K562 (cell line): ENCODE measurements around the gene ARHGAP15. TPM values are rescaled to one million over a fixed set of nuclear protein-coding genes. Genes with fewer than 3 reads are reported as not detected.

Source experiments
- ATAC-seq: fragments of 200-7000 bp; cut with Tn5 transposase; 3 replicates; pipeline ENCODE4 v1.9.1; 2020; ENCODE audit warnings: moderate library complexity
- BruUV-seq: library from RNA; stranded (reverse); fragments of 400-500 nt; replicated peaks from 2 replicates; lab custom pipeline; 2021; lab: Mats Ljungman, UMichigan
- CTCF ChIA-PET: fragments of 300-600 bp; formaldehyde crosslinking; extraction: SDS; loops from one replicate; lab custom pipeline; 2021; ENCODE audit warnings: low intra/inter-chr PET ratio; lab: Yijun Ruan, JAX
- POLR2A ChIA-PET: fragments of 300-600, 350-650 bp; sonication (Branson Sonifier 250); formaldehyde crosslinking; extraction: SDS; loops from one replicate; lab custom pipeline; 2021; ENCODE audit warnings: antibody characterized with exemption, inconsistent platforms; lab: Yijun Ruan, JAX
- DNase-seq, 4 experiments: peaks; one replicate each; pipeline versions ENCODE4 v3.0.0 to v3.0.0-alpha.2; 2011 to 2018; ENCODE audit warnings: low spot score in 3 of 4, mixed read lengths in 3 of 4; ENCODE audit errors: extremely low read depth in 1 of 4
- FAIRE-seq: peaks from 2 replicates; lab custom pipeline; 2011; peaks lifted over from hg19 to GRCh38; lab: Jason Lieb, UNC
- H2AFZ ChIP-seq: 2 replicates; pipeline ENCODE4 v1.6.0; 2011; ENCODE audit warnings: low read depth, low read length, control low read depth, inconsistent platforms
- H3K27ac ChIP-seq: fragments of 200-600 bp; 3 replicates; pipeline ENCODE4 v1.8.0; 2011; ENCODE audit warnings: low read depth, mild to moderate bottlenecking, control low read depth, inconsistent platforms, low read length, moderate library complexity, mixed read lengths; ENCODE audit errors: extremely low read depth
- H3K27me3 ChIP-seq, 2 experiments: fragments of 300-600 bp in 1 of 2; 2 replicates in 1 of 2; 3 replicates in 1 of 2; pipeline versions ENCODE4 v1.6.0 to v1.8.0; 2011; ENCODE audit warnings: inconsistent platforms in 2 of 2, low read length in 2 of 2, mild to moderate bottlenecking in 1 of 2, mixed read lengths in 1 of 2, moderate library complexity in 1 of 2; ENCODE audit not compliant: control insufficient read depth in 2 of 2, insufficient read depth in 2 of 2
- H3K36me3 ChIP-seq: fragments of 300-600 bp; 3 replicates; pipeline ENCODE4 v1.8.0; 2011; ENCODE audit warnings: mild to moderate bottlenecking, low read length, inconsistent platforms; ENCODE audit not compliant: control insufficient read depth, insufficient read depth
- H3K4me1 ChIP-seq, 2 experiments: fragments of 200-600 bp in 1 of 2; replicated peaks in 1 of 2; 2 replicates in 1 of 2; 3 replicates in 1 of 2; pipeline versions ENCODE4 v1.5.1 to v1.8.0; 2011; ENCODE audit warnings: inconsistent platforms in 2 of 2, low read length in 2 of 2, mild to moderate bottlenecking in 1 of 2, mixed read lengths in 1 of 2, moderate library complexity in 1 of 2; ENCODE audit not compliant: control insufficient read depth in 2 of 2, insufficient read depth in 2 of 2
- H3K4me2 ChIP-seq: 2 replicates; pipeline ENCODE4 v1.6.1; 2011; ENCODE audit warnings: low read length, control low read depth, inconsistent platforms, mixed read lengths; ENCODE audit not compliant: insufficient read depth
- H3K4me3 ChIP-seq: fragments of 200-600 bp; sonication (generic), shearing (Covaris generic); 2 replicates; pipeline ENCODE4 v1.5.1; 2016; ENCODE audit warnings: control low read depth, inconsistent platforms
- H3K79me2 ChIP-seq: fragments of 200-600 bp; 3 replicates; pipeline ENCODE4 v1.8.0; 2011; ENCODE audit warnings: low read length, inconsistent platforms; ENCODE audit not compliant: control insufficient read depth, insufficient read depth
- H3K9ac ChIP-seq, 2 experiments: 2 replicates each; pipeline versions ENCODE4 v1.6.0 to v1.6.1; 2011; ENCODE audit warnings: low read depth in 2 of 2, low read length in 2 of 2, control low read depth in 1 of 2, inconsistent platforms in 1 of 2, mild to moderate bottlenecking in 1 of 2, mixed read lengths in 1 of 2; ENCODE audit not compliant: insufficient read depth in 1 of 2
- H3K9me1 ChIP-seq: one replicate; pipeline ENCODE4 v1.6.0; 2011; ENCODE audit warnings: inconsistent platforms, mild to moderate bottlenecking, low read length, moderate library complexity; ENCODE audit not compliant: control insufficient read depth, insufficient read depth
- H3K9me3 ChIP-seq: replicated peaks from 2 replicates; pipeline ENCODE4 v1.5.1; 2011; ENCODE audit warnings: low read depth, low read length, inconsistent platforms; ENCODE audit not compliant: control insufficient read depth, insufficient read depth
- H4K20me1 ChIP-seq: replicated peaks from 2 replicates; pipeline ENCODE4 v1.6.1; 2011; ENCODE audit warnings: low read length, inconsistent platforms, mixed read lengths; ENCODE audit not compliant: control insufficient read depth, insufficient read depth
- CBFA2T2 ChIP-seq: fragments of 450-650 bp; conservative IDR thresholded peaks from 2 replicates; pipeline ENCODE4 v1.6.1; 2017; ENCODE audit warnings: mild to moderate bottlenecking
- CLOCK ChIP-seq: fragments of 250-450 bp; sonication (Bioruptor Pico); IDR thresholded peaks from 2 replicates; pipeline ENCODE4 v1.4.0; 2020; ENCODE audit warnings: mild to moderate bottlenecking, moderate library complexity, borderline replicate concordance
- GATAD2B ChIP-seq: fragments of 450-650 bp; IDR thresholded peaks from 2 replicates; pipeline ENCODE4 v1.6.1; 2017; ENCODE audit warnings: mild to moderate bottlenecking, borderline replicate concordance
- JUND ChIP-seq, 2 experiments: IDR thresholded peaks; 2 replicates in 1 of 2; 3 replicates in 1 of 2; pipeline ENCODE4 v1.6.1; 2011; ENCODE audit warnings: borderline replicate concordance in 2 of 2, low read depth in 2 of 2, low read length in 2 of 2, improper control_type of control experiment in 1 of 2, missing biosample characterization in 1 of 2, missing genetic modification characterization in 1 of 2, missing genetic modification reagents in 1 of 2
- MYBL2 ChIP-seq, 2 experiments: fragments of 450-650 bp in 1 of 2; sonication (generic) in 1 of 2; formaldehyde crosslinking in 1 of 2; IDR thresholded peaks; 2 replicates each; pipeline versions ENCODE4 v1.6.1 to v1.8.1; 2017 to 2022; ENCODE audit warnings: borderline replicate concordance in 1 of 2, inconsistent platforms in 1 of 2, low read depth in 1 of 2, mild to moderate bottlenecking in 1 of 2, missing genetic modification reagents in 1 of 2, moderate library complexity in 1 of 2
- NR2C1 ChIP-seq, 2 experiments: fragments of 450-650 bp; IDR thresholded peaks; 2 replicates each; pipeline ENCODE4 v1.6.1; 2017; ENCODE audit warnings: mild to moderate bottlenecking in 2 of 2, antibody characterized with exemption in 1 of 2, inconsistent platforms in 1 of 2, missing compliant biosample characterization in 1 of 2, missing genetic modification characterization in 1 of 2
- POLR2B ChIP-seq: fragments of 450-650 bp; IDR thresholded peaks from 2 replicates; pipeline ENCODE4 v1.6.1; 2018; ENCODE audit warnings: low read depth; ENCODE audit not compliant: partially characterized antibody
- ZBTB17 ChIP-seq: fragments of 450-650 bp; formaldehyde crosslinking; IDR thresholded peaks from 2 replicates; pipeline ENCODE4 v1.4.0; 2020; ENCODE audit warnings: mild to moderate bottlenecking
- ZNF707 ChIP-seq: fragments of 250-450 bp; sonication (Bioruptor Pico); conservative IDR thresholded peaks from 2 replicates; pipeline ENCODE4 v1.8.0; 2022; ENCODE audit warnings: inconsistent platforms, mild to moderate bottlenecking, moderate library complexity
- WGBS: fragments of 100-300 bp; shearing (Covaris generic); methylation state at CpG from one replicate; pipeline ENCODE4 v1.1.6; 2016; ENCODE audit warnings: low coverage, mixed read lengths; ENCODE audit not compliant: insufficient coverage; ENCODE audit errors: missing lambda C conversion rate; 5-methylcytosine and 5-hydroxymethylcytosine counted together
- in situ Hi-C: fragments of 300-500 bp; cut with MboI; formaldehyde crosslinking; loops from 4 replicates; pipeline ENCODE4 v1.15.0; 2018; ENCODE audit warnings: inconsistent platforms, mixed read lengths
- intact Hi-C: fragments of 100-400 bp; cut with micrococcal nuclease; formaldehyde crosslinking; loops from 2 replicates; pipeline ENCODE4 v1.14.2; 2022
- polyA plus RNA-seq, 8 experiments: library from polyadenylated mRNA; depleted of rRNA in 4 of 8; stranded (reverse) in 5 of 8; unstranded in 3 of 8; fragments of >200 nt; fragmentation: Nextera tagmentation in 2 of 8; fragmentation: Illumina TruSeq in 1 of 8; extraction: Ambion mirVana in 2 of 8; extraction: Trizol in 1 of 8; gene quantifications; 2 replicates each; pipeline versions ENCODE4 v1.2.1 to v1.2.3, GENCODE V29; 2011 to 2014; ENCODE audit warnings: inconsistent platforms in 1 of 8, missing spikeins in 1 of 8
- total RNA-seq, 7 experiments: library from RNA; depleted of rRNA in 6 of 7; stranded (reverse); fragments of >200 nt in 6 of 7; fragmentation: Illumina TruSeq in 2 of 7; extraction: Trizol in 2 of 7; gene quantifications; 2 replicates each; pipeline versions ENCODE4 v1.2.1 to v1.2.3, GENCODE V29; 2011 to 2021; ENCODE audit warnings: low replicate concordance in 1 of 7
- TF ChIP-seq, protein P1 (sequence below): fragments of 250-450 bp; sonication (Bioruptor Pico); IDR thresholded peaks from 2 replicates; pipeline ENCODE4 v1.8.0; 2021; ENCODE audit warnings: borderline replicate concordance, mild to moderate bottlenecking, moderate library complexity; ENCODE audit not compliant: poor library complexity, severe bottlenecking

ARHGAP15 gene
- total and polyA plus RNA-seq, 9 of the 15 experiments (the other 6 are each of a cell fraction or from before 2014, with no cell fraction given) = 1.5 to 17.9 (median 7.9) TPM

GRCh38 chr2:143375384-143375880, 246.2 kb downstream of the ARHGAP15 start:
- Histone ChIP-seq H3K9me1 (no peaks in the 10 kb centered on the region), H3K4me2 (no peak overlapping the region), H3K4me3 (no peak overlapping the region), H3K27me3 (no peaks in the 10 kb centered on the region), H3K9ac (no peak overlapping the region), H3K36me3 (no peaks in the 10 kb centered on the region), H2AFZ (no peak overlapping the region), H4K20me1 (no peaks in the 10 kb centered on the region), H3K27ac (no peak overlapping the region), H3K79me2 (no peaks in the 10 kb centered on the region), H3K4me1 (no peaks in the 10 kb centered on the region), H3K9me3 (no peaks in the 10 kb centered on the region)
- no TSS peak for BruUV-seq
- DNase-seq (no peak), FAIRE-seq (no peak), ATAC-seq (no peak)
- WGBS = 14% methylated on average over 3 of the region's 3 CpGs
- TF ChIP-seq ZBTB17 (no peak), NR2C1 (IDR thresholded peaks at IDR 0.05) (no peak), NR2C1 (tag; IDR thresholded peaks at IDR 0.05) (no peak), MYBL2 (IDR thresholded peaks at IDR 0.05; ENCODE audit: low read depth) (no peak), MYBL2 (CRISPR knock-in tag; IDR thresholded peaks at IDR 0.05; ENCODE audit: borderline replicate concordance) (no peak), GATAD2B (no peak), CBFA2T2 (no peak), JUND (IDR thresholded peaks at IDR 0.05; ENCODE audit: borderline replicate concordance, low read depth, low read length) (no peak), JUND (tag; IDR thresholded peaks at IDR 0.05; ENCODE audit: borderline replicate concordance, low read depth, low read length) (no peak), ZNF707 (no peak), CLOCK (CRISPR knock-in tag) (no peak), POLR2B (no peak)
- TF ChIP-seq, protein P1, sequence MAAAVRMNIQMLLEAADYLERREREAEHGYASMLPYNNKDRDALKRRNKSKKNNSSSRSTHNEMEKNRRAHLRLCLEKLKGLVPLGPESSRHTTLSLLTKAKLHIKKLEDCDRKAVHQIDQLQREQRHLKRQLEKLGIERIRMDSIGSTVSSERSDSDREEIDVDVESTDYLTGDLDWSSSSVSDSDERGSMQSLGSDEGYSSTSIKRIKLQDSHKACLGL (CRISPR knock-in tag) = no peak
- intact Hi-C loops (no loop called here), in situ Hi-C loops (no loop called here)
- POLR2A ChIA-PET = no interaction called here
- CTCF ChIA-PET = no interaction called here
